ENCODE results near the gene KLF3. TPM values are rescaled to one million over a fixed set of nuclear protein-coding genes. Genes with fewer than 3 reads are reported as not detected.
A peak's percentile ranks its signal among the peaks of the same experiment; 100 is the strongest.
"Not testable (repeated sequence)": the region's sequence is repeated elsewhere in the genome, so short reads cannot be mapped to it uniquely, and the experiment has no call there.

The KLF3 gene
- 65.4 TPM for polyA plus RNA-seq (ENCODE audit: insufficient read length)
- long read RNA-seq, donor 1, full-length matches to known transcripts, result 16 of 94 reads
- long read RNA-seq, donor 1, partial matches to known transcripts, result 78 of 94 reads
- long read RNA-seq, donor 1, other reads (novel, unspliced or antisense), result 0 of 94 reads
- long read RNA-seq, donor 2, full-length matches to known transcripts, result 14 of 43 reads
- long read RNA-seq, donor 2, partial matches to known transcripts, result 29 of 43 reads
- long read RNA-seq, donor 2, other reads (novel, unspliced or antisense), result 0 of 43 reads
- long read RNA-seq, donor 3, full-length matches to known transcripts, result 12 of 20 reads
- long read RNA-seq, donor 3, partial matches to known transcripts, result 8 of 20 reads
- long read RNA-seq, donor 3, other reads (novel, unspliced or antisense), result 0 of 20 reads
- long read RNA-seq, donor 4, result 0 reads
- long read RNA-seq, donor 5, full-length matches to known transcripts, result 10 of 51 reads
- long read RNA-seq, donor 5, partial matches to known transcripts, result 41 of 51 reads
- long read RNA-seq, donor 5, other reads (novel, unspliced or antisense), result 0 of 51 reads
- long read RNA-seq, donor 6, full-length matches to known transcripts, result 11 of 45 reads
- long read RNA-seq, donor 6, partial matches to known transcripts, result 26 of 45 reads
- long read RNA-seq, donor 6, other reads (novel, unspliced or antisense), result 8 of 45 reads
- long read RNA-seq, donor 7, full-length matches to known transcripts, result 15 of 61 reads
- long read RNA-seq, donor 7, partial matches to known transcripts, result 46 of 61 reads
- long read RNA-seq, donor 7, other reads (novel, unspliced or antisense), result 0 of 61 reads
- long read RNA-seq, donor 8, full-length matches to known transcripts, result 5 of 5 reads
- long read RNA-seq, donor 8, partial matches to known transcripts, result 0 of 5 reads
- long read RNA-seq, donor 8, other reads (novel, unspliced or antisense), result 0 of 5 reads

- DNase-seq, result peak; percentile 83
Observed at GRCh38 chr4:38663801-38664705, at the start of gene KLF3. KLF3 (plus strand) TSS chr4:38664199; CDS start chr4:38680626, 16,427 bp downstream.

GRCh38 chr4:38614231-38614630, 49.8 kb upstream of the KLF3 start:
- no peak for DNase-seq

- DNase-seq, result no peak
Observed at GRCh38 chr4:38615847-38616246, 48.2 kb upstream of the KLF3 start.

GRCh38 chr4:38618505-38618904, 45.5 kb upstream of the KLF3 start:
- DNase-seq, result no peak

GRCh38 chr4:38619316-38619715, 44.7 kb upstream of the KLF3 start:
- DNase-seq, result no peak

- no peak for DNase-seq
Observed at GRCh38 chr4:38620065-38620464, 43.9 kb upstream of the KLF3 start.

- no peak for DNase-seq
Observed at GRCh38 chr4:38620527-38621027, 43.4 kb upstream of the KLF3 start.

- DNase-seq, result no peak
Observed at GRCh38 chr4:38621028-38621684, 42.8 kb upstream of the KLF3 start.

GRCh38 chr4:38621831-38622230, 42.2 kb upstream of the KLF3 start:
- no peak for DNase-seq

- DNase-seq, result not testable (repeated sequence)
Observed at GRCh38 chr4:38622340-38622739, 41.7 kb upstream of the KLF3 start.

- no peak for DNase-seq
Observed at GRCh38 chr4:38623260-38623659, 40.7 kb upstream of the KLF3 start.

- no peak for DNase-seq
Observed at GRCh38 chr4:38624311-38624710, 39.7 kb upstream of the KLF3 start.

- DNase-seq, result no peak
Observed at GRCh38 chr4:38625508-38625907, 38.5 kb upstream of the KLF3 start.

GRCh38 chr4:38626901-38627444, 37.0 kb upstream of the KLF3 start:
- DNase-seq, result not testable (repeated sequence)

GRCh38 chr4:38630519-38630918, 33.5 kb upstream of the KLF3 start:
- DNase-seq, result no peak

- no peak for DNase-seq
Observed at GRCh38 chr4:38634047-38634759, 29.8 kb upstream of the KLF3 start.

- no peak for DNase-seq
Observed at GRCh38 chr4:38639242-38639641, 24.8 kb upstream of the KLF3 start.

- no peak for DNase-seq
Observed at GRCh38 chr4:38641811-38642210, 22.2 kb upstream of the KLF3 start.

GRCh38 chr4:38644201-38644600, 19.8 kb upstream of the KLF3 start:
- no peak for DNase-seq
